ENCODE data around the gene PLCB2. TPM values are rescaled to one million over a fixed set of nuclear protein-coding genes. Genes with fewer than 3 reads are reported as not detected.

PLCB2 gene
- total RNA-seq, 1 experiment from 2014 or later = 0.92 TPM

- no peaks in the 10 kb centered on the region for H4K20me1 ChIP-seq (ENCODE audit: insufficient read depth)
- H3K27ac ChIP-seq = no peak overlapping the region
- H3K9me3 ChIP-seq (ENCODE audit: insufficient read depth, low read depth) = no peaks in the 10 kb centered on the region
- CTCF ChIA-PET = interaction anchor here (1.4 kb wide), 1 partner anchor 14 kb away, joined by 3 read pairs; no protein-coding TSS in a partner anchor
- H3K79me2 ChIP-seq (ENCODE audit: low read depth) = 0 out of 2 replicates have a peak, but pooled peaks cover 2% of the 10 kb centered on the region
- BruUV-seq (replicated peaks) = no TSS peak
- H2AFZ ChIP-seq = peak overlapping the region; percentile 64; the same call in 1 of the 2 replicates
- no peak for TF ChIP-seq CTCF (conservative IDR thresholded peaks at IDR 0.05)
- TF ChIP-seq EZH2 (IDR thresholded peaks at IDR 0.05; ENCODE audit: low read depth) = no peak
- peaks cover 10% of the 10 kb centered on the region; the same call in 1 of the 2 replicates for H3K4me1 ChIP-seq (replicated peaks; ENCODE audit: insufficient read depth)
- peak overlapping the region; percentile 59 for H3K4me3 ChIP-seq
- peak overlapping the region; percentile 79 for H3K4me2 ChIP-seq
- no peak for DNase-seq
- H3K9me2 ChIP-seq (ENCODE audit: insufficient read depth) = no peaks in the 10 kb centered on the region
- H3K36me3 ChIP-seq (ENCODE audit: low read depth) = no peaks in the 10 kb centered on the region
- peaks cover 11% of the 10 kb centered on the region for H3F3A ChIP-seq (ENCODE audit: insufficient read depth, low read depth)
- intact Hi-C loops (cut with micrococcal nuclease; ENCODE audit: unreplicated experiment) = loop anchor here (1.0 to 5.0 kb wide), 2 partner anchors 42 to 96 kb away; partner anchors contain the start of gene ANKRD63
- H3K27me3 ChIP-seq (ENCODE audit: insufficient read depth, low read depth) = no peaks in the 10 kb centered on the region
- POLR2A ChIA-PET (ENCODE audit: unreplicated experiment) = interaction anchor here (0.5 to 0.6 kb wide), 2 partner anchors 107 to 730 kb away, joined by 3 to 6 read pairs; no protein-coding TSS in a partner anchor
These were observed 16.5 kb upstream of the PLCB2 start for GRCh38 chr15:40323953-40324937.

- Histone ChIP-seq H3K4me1 (replicated peaks; ENCODE audit: insufficient read depth) (peaks cover 10% of the 10 kb centered on the region; the same call in 1 of the 2 replicates), H3K9me2 (ENCODE audit: insufficient read depth) (no peaks in the 10 kb centered on the region), H3F3A (ENCODE audit: insufficient read depth, low read depth) (peaks cover 4% of the 10 kb centered on the region; the same call in 1 of the 2 replicates), H3K27ac (no peak within 1 kb of the TSS), H2AFZ (peak within 1 kb of the TSS; percentile 64; the same call in 1 of the 2 replicates), H4K20me1 (ENCODE audit: insufficient read depth) (no peaks in the 10 kb centered on the region), H3K4me2 (peak within 1 kb of the TSS; percentile 79), H3K4me3 (peak within 1 kb of the TSS; percentile 59), H3K79me2 (ENCODE audit: low read depth) (0 out of 2 replicates have a peak, but pooled peaks cover 2% of the 10 kb centered on the region), H3K27me3 (ENCODE audit: insufficient read depth, low read depth) (no peaks in the 10 kb centered on the region), H3K36me3 (ENCODE audit: low read depth) (no peaks in the 10 kb centered on the region), H3K9me3 (ENCODE audit: insufficient read depth, low read depth) (no peaks in the 10 kb centered on the region)
- ChIA-PET POLR2A (ENCODE audit: unreplicated experiment) (interaction anchor here (0.6 kb wide), 1 partner anchor 413 kb away, joined by 4 read pairs; no protein-coding TSS in a partner anchor), CTCF (interaction anchor here (0.6 to 1.2 kb wide), 7 partner anchors 10 to 116 kb away, joined by 3 to 6 read pairs (median 5); no protein-coding TSS in a partner anchor)
- BruUV-seq (replicated peaks) = no TSS peak
- intact Hi-C loops (cut with micrococcal nuclease; ENCODE audit: unreplicated experiment) = loop anchor here (1.0 to 5.0 kb wide), 2 partner anchors 41 to 97 kb away; partner anchors contain the start of gene ANKRD63
- DNase-seq = peak; percentile 59 to 81
- TF ChIP-seq CTCF (conservative IDR thresholded peaks at IDR 0.05) (peak; percentile 50), EZH2 (IDR thresholded peaks at IDR 0.05; ENCODE audit: low read depth) (no peak)
These were observed 15.7 kb upstream of the PLCB2 start, which contains the start of gene INAFM2 for GRCh38 chr15:40323239-40323952. TSS of gene INAFM2 (plus strand) at chr15:40323692. CDS start at chr15:40324056, 364 bp downstream.
